ENCODE data around the gene EIF2B1. TPM values are rescaled to one million over a fixed set of nuclear protein-coding genes. Genes with fewer than 3 reads are reported as not detected.
"Not testable (repeated sequence)": the region's sequence is repeated elsewhere in the genome, so short reads cannot be mapped to it uniquely, and the experiment has no call there.

The EIF2B1 gene
- polyA plus RNA-seq, 10 donors, result 41.8 to 55.1 (median 48.4) TPM

DNA sequence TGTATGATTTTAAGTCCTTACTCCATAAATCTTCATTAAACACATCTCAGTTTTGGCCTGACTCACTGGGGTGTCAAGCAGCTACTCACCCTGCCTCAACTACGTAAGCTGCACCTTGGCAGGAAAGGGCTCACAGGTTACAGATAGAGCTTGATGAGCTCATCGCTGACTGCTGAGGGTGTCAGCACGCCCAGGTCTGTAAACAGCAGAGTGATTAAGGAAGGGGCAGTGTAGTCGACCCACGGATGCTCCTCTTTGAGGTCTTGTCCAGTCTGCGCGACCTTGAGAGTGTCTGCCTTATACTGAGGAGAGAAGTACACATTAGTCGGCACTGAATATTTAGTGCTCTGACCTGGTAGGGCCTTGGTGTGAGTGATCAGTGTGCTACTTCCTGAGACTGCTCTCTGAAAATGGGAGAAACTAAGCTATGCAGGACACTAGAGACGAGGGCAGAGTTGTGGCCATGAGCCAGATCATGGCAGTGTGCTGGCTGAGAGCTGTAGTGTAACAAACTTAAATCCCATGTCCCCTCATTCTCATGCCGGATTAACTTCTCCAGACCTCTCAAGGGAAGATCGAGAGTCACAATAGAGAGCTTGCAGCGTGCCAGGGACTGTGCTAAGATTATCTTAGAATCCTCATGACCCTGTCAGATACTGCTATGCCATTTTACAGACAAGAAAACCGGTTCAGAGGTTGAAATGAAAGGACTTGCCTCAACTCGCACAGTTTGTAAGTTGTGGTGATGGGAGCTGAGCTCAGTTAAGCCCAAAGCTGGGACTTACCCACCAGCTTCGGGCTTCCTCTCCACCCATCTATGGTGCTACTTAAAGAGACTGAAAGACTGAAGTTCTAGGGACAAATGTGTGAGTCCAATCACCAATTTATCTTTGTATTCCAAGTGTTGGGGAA, 11.6 kb downstream of the EIF2B1 start:
- DNase-seq, result no peak

DNA sequence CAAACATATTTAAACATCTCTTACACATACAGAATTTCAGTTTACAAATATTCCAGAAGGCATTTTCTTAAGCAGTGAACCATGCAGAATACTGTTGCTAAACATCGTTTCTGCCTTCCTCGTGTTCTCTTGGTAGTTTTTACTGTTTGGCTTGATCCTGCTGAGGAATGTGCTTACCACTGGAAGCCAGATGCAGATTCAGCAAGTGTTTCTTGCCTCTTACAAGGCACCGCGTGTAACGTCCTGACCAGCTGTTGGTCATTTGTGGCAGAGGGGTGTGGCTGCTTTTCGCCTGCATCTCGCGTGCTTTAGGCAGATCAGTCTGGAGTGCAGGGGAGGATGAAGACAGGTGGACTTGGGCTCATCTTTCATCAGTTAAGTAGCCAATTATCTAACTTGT, 12.4 kb downstream of the EIF2B1 start:
- no peak for DNase-seq

DNA sequence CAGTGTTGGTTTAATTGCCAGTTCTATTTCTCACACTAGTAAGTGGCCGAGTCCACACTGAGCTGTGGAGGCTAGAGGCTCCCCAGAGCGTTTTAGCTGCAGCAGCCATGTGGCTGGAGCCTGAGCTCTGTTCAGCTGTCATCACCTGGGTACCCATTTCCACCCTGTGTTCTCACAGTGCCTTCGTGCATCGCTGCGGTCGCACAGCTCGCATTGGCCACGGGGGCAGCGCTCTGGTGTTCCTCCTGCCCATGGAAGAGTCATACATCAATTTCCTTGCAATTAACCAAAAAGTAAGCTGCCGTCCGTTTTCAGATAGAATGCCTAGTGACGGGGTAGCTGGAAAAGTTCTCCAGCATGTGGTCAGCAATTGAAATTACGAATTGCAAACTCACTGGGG, 15.9 kb downstream of the EIF2B1 start:
- DNase-seq, result no peak

DNA sequence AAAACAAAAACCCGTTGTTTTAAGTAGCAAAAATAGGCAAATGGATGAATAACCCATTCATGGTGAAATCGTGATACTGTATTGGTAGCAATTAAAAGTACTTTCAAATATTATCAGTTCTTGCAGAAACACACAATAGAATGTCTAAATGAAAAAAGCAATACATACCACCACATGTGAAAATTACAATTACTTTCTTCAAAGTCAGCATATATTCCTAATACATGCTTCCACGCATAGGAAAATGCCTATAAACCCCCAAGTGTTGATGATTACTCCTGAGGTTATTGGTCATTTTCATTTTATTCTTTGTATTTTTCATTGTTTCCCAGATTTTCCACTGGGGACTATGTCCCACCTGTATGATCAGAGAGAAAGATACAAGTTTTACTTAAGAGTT, 16.3 kb downstream of the EIF2B1 start:
- no peak for DNase-seq

DNA sequence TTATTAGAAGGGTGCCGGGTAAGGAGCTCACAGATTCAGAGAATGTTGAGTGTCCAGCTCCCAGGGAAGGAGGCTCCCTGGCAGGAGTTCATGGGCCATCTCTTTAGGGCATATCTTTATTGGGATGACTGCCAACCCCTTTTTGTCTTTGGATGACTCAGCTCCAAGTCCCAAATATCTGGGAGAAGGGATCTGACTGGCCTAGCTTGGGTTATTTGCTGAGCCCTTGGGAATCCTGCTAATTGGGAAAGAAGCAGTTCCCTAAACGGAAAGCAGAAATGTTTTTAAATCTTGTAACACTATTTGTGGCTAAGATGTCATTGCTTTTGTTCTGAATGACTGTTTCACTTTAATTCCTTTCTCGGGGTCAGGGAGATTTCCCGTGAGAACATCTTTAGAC, 19.0 kb downstream of the EIF2B1 start:
- no peak for DNase-seq

DNA sequence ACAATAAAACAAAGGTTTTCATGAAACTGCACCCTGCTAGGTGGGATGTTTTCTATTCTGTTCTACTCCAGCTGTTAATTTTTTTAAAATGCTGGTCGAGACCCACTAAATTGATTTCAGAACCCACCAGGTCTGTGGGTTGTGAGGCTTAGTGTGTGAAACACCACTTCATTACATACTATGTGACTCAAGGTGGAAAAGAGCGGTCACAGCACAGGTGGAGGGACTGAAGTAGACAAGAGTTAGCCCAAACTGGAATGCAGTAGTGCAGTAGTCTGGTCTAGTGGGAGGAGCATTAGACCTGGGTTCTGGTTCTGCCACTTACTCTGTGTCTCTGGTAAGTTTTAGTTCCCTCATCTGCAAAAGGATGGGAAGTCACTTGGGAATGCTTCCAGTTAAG, 19.4 kb downstream of the EIF2B1 start:
- DNase-seq, result no peak

DNA sequence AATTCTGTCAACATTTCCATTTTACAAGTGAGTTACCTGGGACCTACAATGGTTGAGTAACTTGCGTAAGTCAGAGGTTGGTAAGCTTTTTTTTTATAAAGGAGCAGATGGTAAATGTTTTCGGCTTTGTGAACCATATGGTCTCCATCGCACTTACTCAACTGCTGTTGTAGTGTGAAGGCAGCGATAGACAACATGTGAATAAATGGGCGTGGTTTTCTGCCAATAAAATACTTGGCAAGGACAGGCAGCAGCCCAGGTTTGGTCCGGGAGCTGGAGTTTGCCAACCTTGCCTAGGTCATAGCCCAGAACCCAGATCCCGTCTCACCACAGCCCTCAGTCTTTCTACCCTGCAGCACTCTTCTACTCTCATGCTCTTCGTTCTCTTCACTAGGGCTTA, 25.3 kb downstream of the EIF2B1 start:
- DNase-seq, result no peak

DNA sequence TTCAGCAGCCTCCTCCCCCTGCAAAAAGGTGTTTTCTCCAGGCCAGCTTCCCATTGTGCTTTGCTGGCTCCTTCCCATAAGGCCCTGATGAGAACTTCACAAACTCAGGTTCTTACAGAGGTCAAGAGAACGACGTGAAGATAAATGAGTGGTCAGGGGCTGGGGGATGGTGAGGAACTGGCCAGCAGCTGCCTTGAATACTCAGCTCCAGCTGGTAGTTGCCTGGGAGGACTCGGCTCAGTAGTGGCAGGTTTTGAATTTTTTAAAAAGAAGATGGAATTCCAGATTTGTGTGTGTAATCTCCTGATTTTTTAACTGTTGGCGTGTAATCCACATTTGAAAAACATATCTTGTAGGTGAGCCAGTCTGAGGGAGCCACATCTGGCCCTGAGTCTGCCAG, 25.7 kb downstream of the EIF2B1 start:
- DNase-seq, result no peak

DNA sequence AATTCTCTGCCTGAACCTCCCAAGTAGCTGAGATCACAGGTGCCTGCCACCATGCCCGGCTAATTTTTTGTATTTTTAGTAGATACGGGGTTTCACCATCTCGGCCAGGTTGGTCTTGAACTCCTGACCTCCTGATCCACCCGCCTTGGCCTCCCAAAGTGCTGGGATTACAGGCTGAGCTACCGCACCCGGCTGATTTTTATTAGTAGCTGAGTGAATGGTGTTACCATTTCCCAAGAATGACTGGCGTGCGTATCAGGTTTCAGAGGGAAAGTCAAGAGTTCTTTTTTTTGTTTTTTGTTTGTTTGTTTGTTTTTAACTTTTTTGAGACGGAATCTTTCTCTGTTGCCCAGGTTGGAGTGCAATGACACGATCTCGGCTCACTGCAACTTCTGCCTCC, 30.0 kb downstream of the EIF2B1 start:
- not testable (repeated sequence) for DNase-seq

DNA sequence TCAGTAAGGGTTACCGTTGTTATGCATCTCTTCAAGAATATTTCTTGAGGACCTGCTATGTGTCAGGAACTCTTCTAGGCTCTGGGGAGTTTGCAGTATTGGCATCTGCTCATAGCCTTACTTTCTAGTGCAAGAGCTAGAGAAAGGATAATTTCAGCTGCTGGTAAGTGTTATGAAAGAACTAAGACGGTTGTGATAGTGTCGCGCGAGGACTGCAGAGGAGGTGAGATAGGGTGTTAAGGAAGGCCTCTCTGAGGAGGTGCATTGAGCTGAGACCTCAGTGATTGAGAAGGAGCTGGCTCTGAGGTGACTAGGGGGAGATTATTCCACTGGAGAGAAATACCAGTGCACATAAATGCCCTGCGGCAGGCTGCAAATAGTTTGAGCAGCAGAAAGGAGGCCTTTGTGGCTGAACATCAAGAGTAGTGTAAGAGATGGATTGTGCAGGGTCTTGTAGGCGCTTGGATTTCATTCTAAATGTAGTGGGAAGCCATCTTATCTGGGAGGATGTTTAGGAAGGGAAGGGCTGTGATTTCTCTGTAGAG, 30.8 kb downstream of the EIF2B1 start:
- DNase-seq, result no peak

DNA sequence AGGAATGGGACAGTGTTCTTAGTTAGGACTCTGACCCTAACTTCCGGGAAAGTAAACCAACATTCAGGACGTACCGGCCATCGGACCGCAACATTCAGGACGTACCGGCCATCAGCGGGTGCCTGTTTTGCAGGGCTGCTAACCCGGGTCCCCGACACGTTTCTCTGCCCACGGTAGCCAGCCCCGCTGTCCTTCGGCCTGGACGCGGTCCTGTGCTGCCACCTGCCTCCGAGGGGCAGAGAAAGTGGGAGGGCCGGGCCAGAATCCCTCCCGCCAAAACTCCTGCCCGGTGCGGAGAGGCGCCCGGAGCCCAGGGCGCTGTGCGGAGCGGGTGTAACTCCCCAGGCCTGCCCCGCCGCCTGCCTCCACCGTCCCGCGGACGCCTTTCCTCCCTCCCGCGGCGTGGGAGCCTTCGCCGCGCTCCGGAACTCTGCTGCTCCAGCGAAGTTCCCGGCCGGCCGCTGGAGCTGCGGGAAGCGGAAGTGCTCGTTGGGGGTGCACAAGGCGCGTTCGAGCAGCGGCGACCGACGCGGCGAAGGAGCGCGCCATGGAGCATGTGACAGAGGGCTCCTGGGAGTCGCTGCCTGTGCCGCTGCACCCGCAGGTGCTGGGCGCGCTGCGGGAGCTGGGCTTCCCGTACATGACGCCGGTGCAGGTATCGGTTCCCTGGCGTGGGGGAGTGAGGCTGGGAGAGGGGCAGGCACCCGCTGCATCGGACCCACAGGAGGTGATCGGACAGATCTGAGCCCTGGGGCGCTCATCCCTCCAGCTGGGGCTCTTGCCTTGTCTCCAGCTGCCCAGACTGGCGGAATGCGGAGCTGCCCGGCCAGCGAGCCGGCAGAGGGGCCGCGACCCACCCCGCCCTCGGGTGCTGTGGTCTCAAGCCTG, 31.6 kb downstream of the EIF2B1 start, which contains the start of gene DDX55:
TSS of gene DDX55 (plus strand) at position 498 of the 888 bp plus-strand sequence. CDS start at position 548, 50 bp downstream.
- peak; percentile 80 to 95 (median 90) for DNase-seq

DNA sequence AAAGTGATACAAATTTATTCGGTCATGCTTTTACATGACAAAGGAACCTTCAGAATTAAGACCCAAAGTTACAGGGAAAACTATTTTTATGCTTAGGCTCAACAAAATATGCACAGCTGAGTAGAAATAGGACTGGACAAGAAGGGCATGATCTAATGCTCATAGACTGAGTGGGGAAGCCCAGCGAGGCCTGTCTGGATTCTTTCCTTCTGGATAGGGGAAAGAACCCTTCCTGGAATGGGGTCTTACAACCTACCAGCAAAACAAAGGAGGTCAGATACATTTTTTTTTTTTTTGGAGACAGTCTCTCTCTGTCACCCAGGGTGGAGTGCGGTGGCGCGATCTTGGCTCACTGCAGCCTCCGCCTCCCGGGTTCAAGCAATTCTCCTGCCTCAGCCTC, 33.8 kb downstream of the EIF2B1 start:
- no peak for DNase-seq

DNA sequence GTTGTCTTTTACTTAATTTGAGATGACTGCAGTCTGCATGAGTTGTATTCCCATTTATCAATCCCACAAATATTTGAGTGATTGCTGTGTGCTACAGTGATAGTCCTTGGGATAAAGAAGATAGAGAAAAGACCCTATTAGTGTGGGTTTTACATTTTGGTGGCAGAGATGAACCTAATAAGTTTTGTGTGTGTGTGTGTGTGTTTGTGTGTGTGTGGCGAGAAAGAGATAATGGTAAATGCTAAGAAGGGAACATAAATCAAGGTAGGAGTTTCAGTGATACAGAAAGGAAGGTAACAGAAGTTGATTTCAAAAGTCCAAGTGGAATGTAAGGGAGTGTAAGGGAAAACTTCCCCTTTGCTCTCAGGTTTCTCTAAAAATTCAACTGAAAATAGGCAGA, 34.2 kb downstream of the EIF2B1 start:
- no peak for DNase-seq

DNA sequence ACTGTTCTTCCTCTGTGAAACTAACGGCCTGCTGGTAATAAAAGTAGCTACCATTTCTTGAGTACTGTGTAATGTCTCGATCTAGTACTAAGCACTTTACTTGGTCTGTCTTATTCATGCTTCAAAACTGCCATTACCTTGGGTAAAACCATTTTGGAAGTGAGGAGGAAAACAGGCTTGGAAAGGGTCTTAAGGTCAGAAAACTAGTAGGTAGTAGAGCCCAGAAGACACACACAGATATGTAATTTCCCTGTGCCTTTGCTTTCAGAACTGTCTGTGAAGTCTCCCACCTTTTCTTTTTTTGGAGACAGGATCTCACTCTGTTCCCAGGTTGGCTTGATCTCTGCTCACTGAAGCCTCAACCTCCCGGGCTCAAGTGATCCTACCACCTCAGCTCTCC, 35.0 kb downstream of the EIF2B1 start:
- no peak for DNase-seq

DNA sequence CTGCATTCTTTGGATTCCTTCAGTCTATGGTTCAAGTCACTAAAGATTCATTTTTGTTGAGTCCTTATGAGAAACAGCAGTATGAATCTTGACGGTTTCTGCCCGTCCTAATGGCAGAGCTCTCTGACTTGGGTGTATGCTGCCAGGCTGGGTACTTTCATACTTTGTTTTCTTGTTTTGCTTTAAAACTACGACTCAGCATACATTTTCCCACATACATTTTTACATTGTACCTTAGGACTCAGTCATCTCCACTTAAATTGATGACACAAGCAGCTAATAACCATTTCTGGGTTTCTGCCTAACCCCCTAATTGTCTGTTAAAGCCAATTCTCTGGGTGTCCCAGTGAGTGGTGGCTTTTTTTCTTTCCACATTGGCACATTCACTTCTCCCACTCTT, 36.4 kb downstream of the EIF2B1 start:
- no peak for DNase-seq

DNA sequence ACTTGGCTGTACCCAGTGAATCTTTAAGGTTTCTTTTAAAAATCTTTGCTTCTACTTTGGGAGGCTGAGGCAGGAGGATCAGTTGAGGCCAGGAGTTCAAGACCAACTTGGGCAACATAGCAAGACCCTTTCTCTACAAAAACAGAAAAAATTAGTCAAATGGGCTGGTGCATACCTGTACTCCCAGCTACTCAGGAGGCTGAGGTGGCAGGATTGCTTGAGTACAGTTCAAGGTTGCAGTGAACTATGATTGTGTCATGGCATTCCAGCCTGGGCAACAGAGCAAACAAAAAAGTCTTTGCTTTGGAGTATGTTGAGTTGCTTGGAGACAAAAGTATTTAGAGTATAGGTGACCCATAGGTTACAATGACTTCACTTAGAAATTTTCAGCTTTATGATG, 37.8 kb downstream of the EIF2B1 start:
- no peak for DNase-seq

DNA sequence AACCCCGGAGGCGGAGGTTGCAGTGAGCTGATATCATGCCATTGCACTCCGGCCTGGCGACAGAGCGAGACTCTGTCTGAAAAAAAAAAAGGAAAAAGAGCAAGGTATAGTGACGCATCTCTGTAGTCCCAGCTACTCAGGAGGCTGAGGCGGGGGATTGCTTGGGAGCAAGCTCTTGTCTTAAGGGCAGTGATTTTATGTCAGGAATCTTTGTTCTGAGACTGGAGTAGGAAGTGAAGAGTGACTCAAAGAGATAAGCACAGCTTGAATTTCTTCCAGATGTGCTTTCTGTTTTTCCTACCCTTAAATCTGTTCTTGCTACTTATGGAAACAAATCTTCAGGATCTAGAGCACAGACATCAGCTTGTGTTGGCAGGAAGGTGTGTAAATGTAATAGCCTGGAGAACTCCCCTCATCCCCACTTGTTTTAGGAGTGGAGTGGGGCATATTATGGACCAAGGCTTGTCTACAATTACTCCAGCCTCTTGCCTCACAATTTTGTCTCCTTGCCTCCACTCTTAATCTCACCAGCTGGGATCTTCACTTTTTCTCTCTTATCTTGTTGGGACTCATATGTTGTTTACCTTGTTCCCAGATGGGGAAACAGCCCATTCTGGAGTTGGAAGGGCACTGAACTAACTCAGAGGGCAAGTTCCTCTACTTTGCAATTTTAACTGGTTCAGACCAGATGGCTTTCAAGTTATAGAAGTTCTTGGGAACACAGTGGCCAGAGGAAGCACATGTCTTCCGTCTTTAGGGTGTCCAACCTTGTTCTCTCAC, 41.6 kb downstream of the EIF2B1 start:
- no peak for DNase-seq

DNA sequence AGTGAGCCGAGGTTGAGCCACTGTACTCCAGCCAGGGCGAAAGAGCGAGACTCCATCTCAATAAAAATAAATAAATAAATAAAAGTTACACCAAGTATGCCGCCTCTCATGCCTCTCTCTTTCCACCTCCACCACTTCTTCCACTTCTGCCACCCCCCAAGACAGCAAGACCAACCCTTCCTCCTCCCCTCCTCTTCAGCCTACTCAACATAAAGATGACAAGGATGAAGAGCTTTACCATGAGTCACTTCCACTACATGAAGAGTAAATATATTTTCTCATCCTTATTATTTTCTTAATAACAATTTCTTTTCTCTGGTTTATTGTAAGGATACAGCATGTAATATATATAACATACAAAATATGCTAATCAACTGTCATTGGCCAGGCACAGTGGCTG, 52.7 kb downstream of the EIF2B1 start:
- no peak for DNase-seq

DNA sequence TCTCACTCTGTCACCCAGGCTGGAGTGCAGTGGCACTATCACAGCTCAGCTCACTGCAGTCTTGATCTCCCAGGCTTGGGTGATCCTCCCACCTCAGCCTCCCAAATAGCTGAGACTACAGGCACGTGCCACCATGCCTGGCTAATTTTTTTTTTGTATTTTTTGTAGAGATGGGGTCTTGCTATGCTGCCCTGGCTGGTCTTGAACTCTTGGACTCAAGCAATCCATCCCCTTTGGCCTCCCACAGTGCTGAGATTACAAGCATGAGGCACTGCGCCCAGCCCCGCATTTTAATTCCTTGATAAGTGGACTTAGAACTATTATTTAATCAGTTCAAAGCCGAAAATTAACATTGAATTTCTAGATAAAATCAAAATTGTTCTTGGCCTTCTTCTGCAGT, 54.7 kb downstream of the EIF2B1 start:
- not testable (repeated sequence) for DNase-seq

DNA sequence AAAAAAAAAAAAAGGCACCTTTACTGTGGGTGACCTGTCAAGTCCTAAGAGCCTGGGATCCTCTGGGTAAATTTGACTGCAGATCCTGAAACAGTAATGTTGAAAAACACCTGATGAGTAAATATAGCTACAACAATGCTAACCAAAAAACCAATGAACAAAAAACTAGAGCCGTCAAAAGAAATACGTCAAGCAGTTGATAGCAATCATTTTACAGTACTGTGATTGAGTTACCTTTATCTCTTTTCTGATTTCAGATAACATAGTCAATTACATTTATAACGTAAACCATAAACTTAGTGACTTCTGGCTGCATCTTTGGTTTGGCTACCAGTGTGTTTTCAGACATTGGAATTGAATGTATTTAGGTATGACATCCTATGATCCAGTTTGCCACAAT, 55.2 kb downstream of the EIF2B1 start:
- DNase-seq, result no peak

DNA sequence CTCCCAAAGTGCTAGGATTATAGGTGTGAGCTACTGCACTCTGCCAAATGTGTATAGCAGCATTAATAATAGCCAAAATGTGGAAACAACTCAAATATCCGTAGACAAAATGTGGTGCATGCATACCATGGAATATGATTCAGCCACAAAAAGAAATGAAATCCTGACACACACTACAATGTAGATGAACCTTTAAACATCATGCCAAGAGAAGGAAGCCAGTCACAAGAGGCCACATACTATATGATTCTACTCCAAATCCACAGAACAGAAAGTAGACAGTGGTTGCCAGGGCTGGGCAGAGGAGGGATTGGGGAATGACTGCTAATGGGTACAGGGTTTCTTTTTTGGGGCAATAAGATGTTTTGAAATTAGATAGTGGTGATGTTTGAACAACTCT, 56.9 kb downstream of the EIF2B1 start:
- DNase-seq, result no peak

DNA sequence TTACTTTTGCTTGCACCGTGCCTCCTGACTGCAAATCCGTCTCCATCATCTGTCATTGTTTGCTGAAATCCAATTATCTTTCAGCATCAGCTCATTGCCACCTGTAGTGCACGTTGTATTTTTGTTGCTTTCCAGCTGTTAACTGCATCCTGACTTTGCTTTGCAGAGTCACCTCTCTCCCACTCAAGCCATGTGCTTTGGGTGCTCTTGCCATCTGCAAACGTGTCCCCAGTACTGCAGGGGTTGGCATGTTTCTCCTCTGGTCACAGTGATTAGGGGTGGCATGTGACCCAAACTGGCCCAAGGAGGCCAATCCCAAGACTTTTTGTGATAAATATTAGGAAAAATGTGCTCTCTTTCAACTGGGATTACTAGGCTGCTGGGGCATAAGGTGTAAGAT, 59.6 kb downstream of the EIF2B1 start:
- DNase-seq, result no peak
